Naive thymus-derived CD4-positive, alpha-beta T cell (primary cell): ENCODE results near the gene GRM7. TPM values are rescaled to one million over a fixed set of nuclear protein-coding genes. Genes with fewer than 3 reads are reported as not detected.

ENCODE experiments used
- ATAC-seq: fragments of 150-1000 bp; cut with Tn5 transposase; 2 replicates; pipeline ENCODE4 v1.10.0; 2021; ENCODE audit warnings: mild to moderate bottlenecking, moderate library complexity
- CTCF ChIA-PET: fragments of 350-600 bp; sonication (Branson Sonifier 250); formaldehyde crosslinking; loops from one replicate; lab custom pipeline; 2021; ENCODE audit warnings: antibody characterized with exemption; lab: Charles Lee
- POLR2A ChIA-PET: fragments of 350-600 bp; sonication (Branson Sonifier 250); formaldehyde crosslinking; loops from one replicate; lab custom pipeline; 2021; ENCODE audit warnings: antibody characterized with exemption, inconsistent platforms; lab: Charles Lee
- DNase-seq, 9 donors: peaks; one replicate each; pipeline versions ENCODE4 v3.0.0 to v3.0.0-alpha.2; 2020 to 2022; ENCODE audit warnings: mixed read lengths in 1 of 9
- H3K27ac ChIP-seq: one replicate; pipeline ENCODE4 v1.7.0; 2013; ENCODE audit warnings: mild to moderate bottlenecking, low read depth, low read length, moderate library complexity
- H3K27me3 ChIP-seq, 2 donors: one replicate each; pipeline ENCODE4 v1.7.0; 2013; ENCODE audit warnings: low read length in 2 of 2, mild to moderate bottlenecking in 2 of 2, moderate library complexity in 2 of 2; ENCODE audit not compliant: control insufficient read depth in 2 of 2, insufficient read depth in 2 of 2
- H3K36me3 ChIP-seq, 3 experiments: 1 replicate in 2 of 3; 2 replicates in 1 of 3; pipeline ENCODE4 v1.7.0; 2013; ENCODE audit warnings: low read length in 3 of 3, mild to moderate bottlenecking in 3 of 3, moderate library complexity in 1 of 3; ENCODE audit not compliant: insufficient read depth in 3 of 3, control insufficient read depth in 2 of 3
- H3K4me1 ChIP-seq, 2 donors: one replicate each; pipeline ENCODE4 v1.7.0; 2013; ENCODE audit warnings: low read length in 2 of 2, mild to moderate bottlenecking in 2 of 2, moderate library complexity in 1 of 2; ENCODE audit not compliant: control insufficient read depth in 2 of 2, insufficient read depth in 2 of 2
- H3K4me3 ChIP-seq: 2 replicates; pipeline ENCODE4 v1.7.0; 2013; ENCODE audit warnings: mild to moderate bottlenecking, low read length
- H3K9me3 ChIP-seq, 3 experiments: 1 replicate in 2 of 3; 2 replicates in 1 of 3; pipeline ENCODE4 v1.7.0; 2013; ENCODE audit warnings: low read length in 3 of 3; ENCODE audit not compliant: control insufficient read depth in 2 of 3
- H3K27ac Mint-ChIP-seq, 9 donors: one replicate each; pipeline ENCODE4 v1.8.0; 2020 to 2022; ENCODE audit warnings: mixed read lengths in 9 of 9, mild to moderate bottlenecking in 8 of 9, moderate library complexity in 5 of 9, inconsistent platforms in 2 of 9
- H3K27me3 Mint-ChIP-seq, 5 donors: one replicate each; pipeline ENCODE4 v1.8.0; 2021 to 2022; ENCODE audit warnings: mixed read lengths in 5 of 5, mild to moderate bottlenecking in 1 of 5
- H3K36me3 Mint-ChIP-seq, 5 donors: one replicate each; pipeline ENCODE4 v1.8.0; 2020 to 2022; ENCODE audit warnings: mixed read lengths in 5 of 5, mild to moderate bottlenecking in 3 of 5, inconsistent platforms in 1 of 5
- H3K4me1 Mint-ChIP-seq, 7 donors: one replicate each; pipeline ENCODE4 v1.8.0; 2020 to 2022; ENCODE audit warnings: mixed read lengths in 7 of 7, mild to moderate bottlenecking in 3 of 7, inconsistent platforms in 1 of 7
- H3K4me3 Mint-ChIP-seq, 10 donors: one replicate each; pipeline ENCODE4 v1.8.0; 2020 to 2022; ENCODE audit warnings: mild to moderate bottlenecking in 10 of 10, mixed read lengths in 10 of 10, moderate library complexity in 6 of 10, inconsistent platforms in 2 of 10
- H3K9me3 Mint-ChIP-seq, 11 donors: one replicate each; pipeline ENCODE4 v1.8.0; 2020 to 2022; ENCODE audit warnings: mixed read lengths in 11 of 11, mild to moderate bottlenecking in 4 of 11, inconsistent platforms in 1 of 11, moderate library complexity in 1 of 11
- intact Hi-C, 2 donors: fragments of 100-400 bp; cut with micrococcal nuclease; formaldehyde crosslinking; loops; one replicate each; pipeline ENCODE4 v1.15.1; 2023
- polyA plus RNA-seq, 2 donors: library from polyadenylated mRNA; unstranded; fragments of 300-500 nt; fragmentation: Illumina TruSeq; gene quantifications; one replicate each; pipeline ENCODE4 v1.2.3, GENCODE V29; 2021
- total RNA-seq, 6 experiments: library from RNA in 5 of 6; stranded (reverse) in 5 of 6; gene quantifications; 1 replicate in 5 of 6; 2 replicates in 1 of 6; pipeline ENCODE4 v1.2.3 and lab custom pipeline; 2021 to 2026

Gene GRM7
- total and polyA plus RNA-seq, 7 experiments from 2014 or later, result not detected

DNA sequence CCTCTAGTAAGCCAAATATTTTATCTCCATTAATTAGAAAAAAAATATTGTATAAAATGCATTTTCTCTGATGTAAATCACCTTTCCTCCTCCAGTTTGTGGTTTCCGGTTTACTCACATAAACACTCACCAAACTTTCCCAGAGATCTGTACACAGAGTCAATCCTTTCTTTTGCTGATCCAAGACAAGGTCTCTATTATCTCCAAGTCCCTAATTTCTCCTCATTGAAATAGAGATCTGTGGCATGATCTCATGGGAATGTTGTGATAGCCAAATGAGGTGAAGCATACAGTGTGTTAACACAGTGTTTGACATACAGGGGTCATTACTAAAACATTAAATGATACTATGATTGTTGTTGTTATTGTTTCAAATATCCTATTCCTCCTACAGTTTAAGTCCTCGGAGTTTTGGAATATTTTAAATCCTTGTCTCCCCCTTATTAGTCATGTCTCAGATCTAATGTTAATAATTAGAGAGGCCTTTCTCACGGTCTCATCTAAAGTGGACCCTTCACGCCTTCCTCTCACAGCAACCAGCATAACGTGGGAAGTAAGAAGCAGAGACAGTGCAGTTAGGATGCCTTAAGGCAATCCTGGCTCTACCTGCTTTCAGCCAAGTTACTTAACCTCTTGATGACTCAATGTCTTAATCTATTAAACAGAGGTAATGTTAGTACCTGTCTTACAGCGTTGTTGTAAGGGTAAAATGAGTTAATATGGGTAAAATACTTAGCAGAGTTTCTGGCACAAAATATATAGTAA lies 333.3 kb downstream of the GRM7 start:
- Histone ChIP-seq H3K9me3 (no peaks in the 10 kb centered on the region), H3K4me3 (no peak overlapping the region), H3K27ac (no peak overlapping the region), H3K36me3 (no peaks in the 10 kb centered on the region), H3K27me3 (no peaks in the 10 kb centered on the region), H3K4me1 (no peaks in the 10 kb centered on the region)
- Mint-ChIP-seq H3K9me3 (peaks cover 0 to 8% (median 0%) of the 10 kb centered on the region in 11 donors), H3K36me3 (no peaks in the 10 kb centered on the region), H3K4me3 (no peak overlapping the region), H3K27me3 (peaks cover 0 to 6% (median 0%) of the 10 kb centered on the region in 5 donors), H3K27ac (no peak overlapping the region), H3K4me1 (no peaks in the 10 kb centered on the region)
- ChIA-PET POLR2A (no interaction called here), CTCF (no interaction called here)
- ATAC-seq (no peak), DNase-seq (no peak)
- intact Hi-C loops, result no loop called here

- H3K36me3 ChIP-seq, result no peaks in the 10 kb centered on the region
- no peak overlapping the region for H3K27ac ChIP-seq
- no peak overlapping the region for H3K4me3 ChIP-seq
- POLR2A ChIA-PET, result no interaction called here
- H3K4me1 ChIP-seq, result no peaks in the 10 kb centered on the region
- no peak overlapping the region for H3K4me3 Mint-ChIP-seq
- peaks cover 0 to 8% (median 0%) of the 10 kb centered on the region in 11 donors for H3K9me3 Mint-ChIP-seq
- H3K27me3 Mint-ChIP-seq, result peaks cover 0 to 6% (median 0%) of the 10 kb centered on the region in 5 donors
- H3K36me3 Mint-ChIP-seq, result no peaks in the 10 kb centered on the region
- no peaks in the 10 kb centered on the region for H3K27me3 ChIP-seq
- ATAC-seq, result no peak
- H3K4me1 Mint-ChIP-seq, result no peaks in the 10 kb centered on the region
- H3K9me3 ChIP-seq, result peaks cover 0 to 3% (median 0%) of the 10 kb centered on the region in 3 experiments
- no peak for DNase-seq
- intact Hi-C loops, result no loop called here
- CTCF ChIA-PET, result no interaction called here
- no peak overlapping the region for H3K27ac Mint-ChIP-seq
Observed at GRCh38 chr3:7195934-7196333, 335.0 kb downstream of the GRM7 start.

DNA sequence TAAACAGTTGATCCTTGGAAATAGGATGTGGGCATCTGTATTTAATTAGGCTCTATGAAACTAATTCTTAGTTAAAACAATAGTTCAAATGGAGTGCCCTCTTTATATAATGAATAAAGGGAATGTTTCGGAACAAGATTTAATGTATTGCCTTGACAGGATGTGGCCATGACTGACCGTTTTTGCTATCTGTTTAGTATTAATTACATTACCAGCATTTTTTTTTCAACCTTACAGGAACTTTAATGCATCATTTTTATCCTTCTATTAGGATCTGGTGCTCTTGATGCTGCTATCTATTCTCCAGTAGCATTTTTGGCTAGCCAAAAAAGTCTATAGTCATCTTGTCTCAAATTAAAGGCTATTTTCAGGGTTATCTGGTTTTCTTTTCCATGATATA lies 340.9 kb downstream of the GRM7 start:
- Mint-ChIP-seq H3K4me1 (peaks cover 0 to 5% (median 0%) of the 10 kb centered on the region in 7 donors), H3K27ac (no peak overlapping the region), H3K27me3 (no peaks in the 10 kb centered on the region), H3K36me3 (no peaks in the 10 kb centered on the region), H3K4me3 (no peak overlapping the region), H3K9me3 (peaks cover 0 to 9% (median 2%) of the 10 kb centered on the region in 11 donors)
- DNase-seq (no peak), ATAC-seq (no peak)
- H3K27ac ChIP-seq, result no peak overlapping the region
- H3K9me3 ChIP-seq, result peaks cover 0 to 3% (median 0%) of the 10 kb centered on the region in 3 experiments
- POLR2A ChIA-PET, result no interaction called here
- no peaks in the 10 kb centered on the region for H3K27me3 ChIP-seq
- intact Hi-C loops, result no loop called here
- H3K4me3 ChIP-seq, result no peak overlapping the region
- no peaks in the 10 kb centered on the region for H3K36me3 ChIP-seq
- CTCF ChIA-PET, result no interaction called here
- no peaks in the 10 kb centered on the region for H3K4me1 ChIP-seq

GRCh38 chr3:7203969-7204847 lies 343.3 kb downstream of the GRM7 start:
- peaks cover 0 to 3% (median 0%) of the 10 kb centered on the region in 3 experiments for H3K9me3 ChIP-seq
- Mint-ChIP-seq H3K27ac (no peak overlapping the region), H3K9me3 (peaks cover 0 to 7% (median 4%) of the 10 kb centered on the region in 11 donors), H3K4me3 (no peak overlapping the region), H3K27me3 (no peaks in the 10 kb centered on the region), H3K36me3 (no peaks in the 10 kb centered on the region), H3K4me1 (peaks cover 0 to 5% (median 0%) of the 10 kb centered on the region in 7 donors)
- H3K27ac ChIP-seq, result no peak overlapping the region
- no peak overlapping the region for H3K4me3 ChIP-seq
- no peaks in the 10 kb centered on the region for H3K27me3 ChIP-seq
- ChIA-PET CTCF (no interaction called here), POLR2A (no interaction called here)
- intact Hi-C loops, result no loop called here
- no peaks in the 10 kb centered on the region for H3K36me3 ChIP-seq
- no peak for ATAC-seq
- H3K4me1 ChIP-seq, result no peaks in the 10 kb centered on the region
- DNase-seq, result no peak

- CTCF ChIA-PET, result no interaction called here
- peaks cover 0 to 7% (median 2%) of the 10 kb centered on the region in 11 donors for H3K9me3 Mint-ChIP-seq
- Histone ChIP-seq H3K4me1 (no peaks in the 10 kb centered on the region), H3K36me3 (no peaks in the 10 kb centered on the region), H3K9me3 (peaks cover 0 to 1% (median 0%) of the 10 kb centered on the region in 3 experiments), H3K27me3 (no peaks in the 10 kb centered on the region), H3K27ac (no peak overlapping the region), H3K4me3 (no peak overlapping the region)
- ATAC-seq (no peak), DNase-seq (no peak)
- intact Hi-C loops, result no loop called here
- no peaks in the 10 kb centered on the region for H3K27me3 Mint-ChIP-seq
- POLR2A ChIA-PET, result no interaction called here
- no peak overlapping the region for H3K27ac Mint-ChIP-seq
- H3K36me3 Mint-ChIP-seq, result no peaks in the 10 kb centered on the region
- H3K4me3 Mint-ChIP-seq, result no peak overlapping the region
- peaks cover 0 to 5% (median 0%) of the 10 kb centered on the region in 7 donors for H3K4me1 Mint-ChIP-seq
Observed at GRCh38 chr3:7204848-7205156, 343.9 kb downstream of the GRM7 start.

DNA sequence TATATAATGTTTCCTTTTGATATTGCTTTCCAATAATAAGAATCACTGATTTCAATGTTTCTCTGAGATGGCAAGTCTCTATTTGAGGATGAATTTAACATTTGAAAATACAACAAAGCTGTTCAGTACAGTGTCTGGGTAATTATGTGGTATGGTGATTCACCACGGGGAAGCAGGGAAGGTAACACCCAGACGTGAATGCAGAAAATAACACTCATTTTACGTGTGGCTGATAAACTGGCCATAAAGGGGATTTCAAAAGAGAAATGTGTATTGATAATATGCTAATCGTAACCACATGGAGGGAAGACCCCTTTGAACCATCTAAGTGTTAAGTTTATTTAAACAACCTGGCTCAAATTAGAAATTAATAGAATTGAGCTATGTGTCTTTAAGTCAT lies 344.6 kb downstream of the GRM7 start:
- Mint-ChIP-seq H3K4me3 (peak overlapping the region in 5 of 10 donors; percentile 29 to 72 (median 61)), H3K27me3 (no peaks in the 10 kb centered on the region), H3K36me3 (no peaks in the 10 kb centered on the region), H3K4me1 (peaks cover 0 to 5% (median 0%) of the 10 kb centered on the region in 7 donors), H3K27ac (peak overlapping the region in 1 of 9 donors; percentile 43), H3K9me3 (peaks cover 0 to 7% (median 1%) of the 10 kb centered on the region in 11 donors)
- CTCF ChIA-PET, result no interaction called here
- Histone ChIP-seq H3K4me1 (no peaks in the 10 kb centered on the region), H3K36me3 (no peaks in the 10 kb centered on the region), H3K4me3 (peak overlapping the region; percentile 7), H3K27ac (no peak overlapping the region), H3K9me3 (no peaks in the 10 kb centered on the region), H3K27me3 (no peaks in the 10 kb centered on the region)
- no peak for ATAC-seq
- intact Hi-C loops, result no loop called here
- no peak for DNase-seq
- POLR2A ChIA-PET, result no interaction called here
